Nephron (organoid): Measurements from ENCODE around the gene YWHAE.
A peak's percentile ranks its signal among the peaks of the same experiment; 100 is the strongest.
"Not testable (repeated sequence)": the region's sequence is repeated elsewhere in the genome, so short reads cannot be mapped to it uniquely, and the experiment has no call there.

Experiments
- H3K27ac Mint-ChIP-seq, 3 experiments: 2 replicates each; pipeline ENCODE4 v1.8.0; 2020; ENCODE audit warnings: mixed read lengths in 3 of 3, mild to moderate bottlenecking in 2 of 3, moderate library complexity in 1 of 3
- H3K27me3 Mint-ChIP-seq: 2 replicates; pipeline ENCODE4 v1.8.0; 2021; ENCODE audit warnings: low read depth, mild to moderate bottlenecking, moderate library complexity, mixed read lengths
- H3K36me3 Mint-ChIP-seq: 2 replicates; pipeline ENCODE4 v1.8.0; 2020; ENCODE audit warnings: low read depth, mixed read lengths
- H3K4me1 Mint-ChIP-seq: 2 replicates; pipeline ENCODE4 v1.8.0; 2020; ENCODE audit warnings: mixed read lengths
- H3K4me3 Mint-ChIP-seq, 3 experiments: 2 replicates each; pipeline ENCODE4 v1.8.0; 2020; ENCODE audit warnings: mild to moderate bottlenecking in 3 of 3, mixed read lengths in 3 of 3, moderate library complexity in 2 of 3
- H3K9me3 Mint-ChIP-seq: 2 replicates; pipeline ENCODE4 v1.8.0; 2020; ENCODE audit warnings: mixed read lengths
- TF ChIP-seq, protein P1 (sequence below), 3 experiments: fragments of 200-600 bp; sonication (generic); IDR thresholded peaks; one replicate each; pipeline ENCODE4 v1.5.0; 2021; ENCODE audit warnings: antibody characterized with exemption in 3 of 3; ENCODE audit not compliant: unreplicated experiment in 3 of 3

Gene YWHAE

DNA sequence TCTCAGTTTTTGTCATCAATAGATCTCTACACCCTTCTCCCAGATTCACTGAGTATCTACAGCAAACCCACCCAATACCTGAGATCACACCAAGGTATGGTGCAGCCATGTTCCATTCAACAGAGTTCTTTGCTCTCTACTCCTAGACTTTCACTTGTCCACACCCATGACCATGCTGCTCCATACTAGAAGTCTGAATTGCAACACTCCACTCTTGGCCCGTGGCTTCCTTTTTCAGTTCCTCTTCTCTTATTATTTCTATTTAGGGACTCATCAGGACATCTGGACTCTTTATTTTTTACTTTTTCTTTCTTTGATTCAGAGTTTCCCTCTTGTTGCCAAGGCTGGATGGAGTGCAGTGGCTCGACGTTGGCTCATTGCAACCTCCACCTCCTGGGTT is 37.1 kb downstream of the YWHAE start:
- TF ChIP-seq, protein P1, sequence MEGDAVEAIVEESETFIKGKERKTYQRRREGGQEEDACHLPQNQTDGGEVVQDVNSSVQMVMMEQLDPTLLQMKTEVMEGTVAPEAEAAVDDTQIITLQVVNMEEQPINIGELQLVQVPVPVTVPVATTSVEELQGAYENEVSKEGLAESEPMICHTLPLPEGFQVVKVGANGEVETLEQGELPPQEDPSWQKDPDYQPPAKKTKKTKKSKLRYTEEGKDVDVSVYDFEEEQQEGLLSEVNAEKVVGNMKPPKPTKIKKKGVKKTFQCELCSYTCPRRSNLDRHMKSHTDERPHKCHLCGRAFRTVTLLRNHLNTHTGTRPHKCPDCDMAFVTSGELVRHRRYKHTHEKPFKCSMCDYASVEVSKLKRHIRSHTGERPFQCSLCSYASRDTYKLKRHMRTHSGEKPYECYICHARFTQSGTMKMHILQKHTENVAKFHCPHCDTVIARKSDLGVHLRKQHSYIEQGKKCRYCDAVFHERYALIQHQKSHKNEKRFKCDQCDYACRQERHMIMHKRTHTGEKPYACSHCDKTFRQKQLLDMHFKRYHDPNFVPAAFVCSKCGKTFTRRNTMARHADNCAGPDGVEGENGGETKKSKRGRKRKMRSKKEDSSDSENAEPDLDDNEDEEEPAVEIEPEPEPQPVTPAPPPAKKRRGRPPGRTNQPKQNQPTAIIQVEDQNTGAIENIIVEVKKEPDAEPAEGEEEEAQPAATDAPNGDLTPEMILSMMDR (IDR thresholded peaks at IDR 0.05; ENCODE audit: unreplicated experiment in 3 of 3) = no peak
- Mint-ChIP-seq H3K36me3 (peaks cover 51% of the 10 kb centered on the region), H3K27me3 (no peaks in the 10 kb centered on the region), H3K9me3 (no peaks in the 10 kb centered on the region), H3K27ac (peak overlapping the region in 1 of 3 experiments; percentile 12), H3K4me1 (peaks cover 36% of the 10 kb centered on the region), H3K4me3 (no peak overlapping the region)

DNA sequence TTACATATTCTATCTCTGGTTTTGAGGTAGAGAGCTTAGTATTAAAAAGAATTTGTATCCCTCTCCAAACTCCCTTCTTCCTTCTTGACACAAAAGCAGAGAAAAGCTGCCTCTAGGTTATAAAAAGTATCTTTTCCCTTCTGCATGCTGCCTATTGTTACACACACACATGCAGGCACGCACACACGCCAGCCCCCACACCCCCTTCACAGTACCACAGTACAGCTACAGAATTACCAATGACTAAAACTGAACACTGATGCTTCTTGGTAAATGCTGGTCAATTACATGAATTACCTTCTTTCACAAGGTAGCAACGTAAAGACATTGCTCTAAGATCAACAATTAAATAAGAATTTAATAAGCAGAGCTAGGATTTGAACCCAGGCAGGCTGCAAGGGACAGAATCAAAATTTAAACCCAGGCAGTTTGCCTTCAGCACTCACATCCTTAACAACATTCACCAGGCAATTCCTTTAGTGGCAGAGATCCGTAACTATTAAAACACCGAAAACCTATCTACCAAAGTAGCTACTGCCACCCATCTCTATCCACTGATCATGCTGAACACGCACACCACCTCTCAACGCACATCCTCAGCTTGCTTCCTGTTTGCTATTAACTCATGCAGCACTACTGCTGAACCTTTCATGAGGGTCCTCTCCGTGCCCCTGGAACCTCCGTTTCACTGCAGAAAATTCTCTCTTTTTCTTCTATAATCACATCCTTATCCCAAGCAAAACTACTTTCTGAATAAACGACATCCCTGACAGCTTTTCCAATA is 37.8 kb downstream of the YWHAE start:
- Mint-ChIP-seq H3K36me3 (peaks cover 54% of the 10 kb centered on the region), H3K4me1 (peaks cover 32% of the 10 kb centered on the region), H3K27me3 (no peaks in the 10 kb centered on the region), H3K27ac (peak overlapping the region in 1 of 3 experiments; percentile 12), H3K9me3 (no peaks in the 10 kb centered on the region), H3K4me3 (no peak overlapping the region)
- TF ChIP-seq, protein P1 (IDR thresholded peaks at IDR 0.05; ENCODE audit: unreplicated experiment in 3 of 3) = no peak

DNA sequence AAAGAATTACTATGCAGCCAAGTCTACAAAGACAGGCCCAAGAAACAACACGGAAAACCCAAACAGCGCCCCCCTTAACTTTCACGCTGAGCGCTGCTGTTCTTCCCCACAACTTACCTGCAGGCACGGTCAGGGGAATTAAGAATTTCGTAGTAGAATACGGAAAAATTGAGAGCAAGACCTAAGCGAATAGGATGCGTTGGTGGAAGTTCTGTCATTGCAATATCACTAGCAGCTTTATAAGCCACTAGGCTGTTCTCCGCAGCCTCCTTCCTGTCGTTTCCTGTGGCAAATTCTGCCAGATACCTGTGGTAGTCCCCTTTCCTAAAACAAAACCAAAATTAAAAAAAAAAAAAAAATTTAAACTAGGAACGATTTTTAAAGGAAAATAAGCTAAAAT is 39.0 kb downstream of the YWHAE start:
- TF ChIP-seq, protein P1 (IDR thresholded peaks at IDR 0.05; ENCODE audit: unreplicated experiment in 3 of 3) = no peak
- H3K27me3 Mint-ChIP-seq = no peaks in the 10 kb centered on the region
- no peaks in the 10 kb centered on the region for H3K9me3 Mint-ChIP-seq
- H3K4me1 Mint-ChIP-seq = peaks cover 29% of the 10 kb centered on the region
- peaks cover 59% of the 10 kb centered on the region for H3K36me3 Mint-ChIP-seq
- no peak overlapping the region for H3K4me3 Mint-ChIP-seq
- H3K27ac Mint-ChIP-seq = no peak overlapping the region

DNA sequence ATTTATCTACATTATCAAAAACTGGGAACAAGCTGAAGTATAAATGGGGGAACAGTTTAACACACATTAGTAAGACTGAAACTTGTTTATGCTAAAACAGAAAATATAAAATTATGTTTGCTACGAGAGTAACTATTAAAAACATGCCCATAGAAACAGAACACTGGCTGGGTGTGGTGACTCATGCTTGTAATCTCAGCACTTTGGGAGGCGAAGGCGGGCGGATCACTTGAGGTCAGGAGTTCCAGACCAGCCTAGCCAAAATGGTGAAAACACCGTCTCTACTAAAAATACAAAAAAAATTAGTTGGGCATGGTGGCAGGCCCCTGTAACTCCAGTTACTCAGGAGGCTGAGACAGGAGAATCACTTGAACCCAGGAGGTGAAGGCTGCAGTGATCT is 39.7 kb downstream of the YWHAE start:
- H3K9me3 Mint-ChIP-seq, H3K4me3 Mint-ChIP-seq, H3K27ac Mint-ChIP-seq, H3K27me3 Mint-ChIP-seq: not testable (repeated sequence)
- peaks cover 64% of the 10 kb centered on the region for H3K36me3 Mint-ChIP-seq
- peaks cover 25% of the 10 kb centered on the region for H3K4me1 Mint-ChIP-seq

DNA sequence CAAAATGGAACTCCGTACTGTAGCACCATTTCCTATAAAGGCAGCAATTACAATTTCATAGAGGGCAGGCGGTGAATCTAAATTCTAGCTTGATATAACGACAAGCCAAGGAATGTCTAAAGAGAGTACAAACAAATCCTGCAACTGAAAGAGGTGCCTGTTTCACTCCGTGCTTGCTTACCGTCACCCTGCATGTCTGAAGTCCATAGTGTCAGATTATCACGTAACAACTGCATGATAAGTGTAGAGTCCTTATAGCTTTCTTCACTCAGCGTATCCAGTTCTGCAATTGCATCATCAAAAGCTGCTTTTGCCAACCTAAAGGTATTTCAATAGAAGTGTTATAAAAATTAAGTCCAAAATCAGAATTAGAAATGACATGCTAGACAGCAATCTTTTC is 46.0 kb downstream of the YWHAE start:
- no peaks in the 10 kb centered on the region for H3K9me3 Mint-ChIP-seq
- TF ChIP-seq, protein P1 (IDR thresholded peaks at IDR 0.05; ENCODE audit: unreplicated experiment in 3 of 3) = no peak
- no peak overlapping the region for H3K27ac Mint-ChIP-seq
- H3K4me3 Mint-ChIP-seq = no peak overlapping the region
- no peaks in the 10 kb centered on the region for H3K4me1 Mint-ChIP-seq
- H3K36me3 Mint-ChIP-seq = peaks cover 71% of the 10 kb centered on the region
- no peaks in the 10 kb centered on the region for H3K27me3 Mint-ChIP-seq

DNA sequence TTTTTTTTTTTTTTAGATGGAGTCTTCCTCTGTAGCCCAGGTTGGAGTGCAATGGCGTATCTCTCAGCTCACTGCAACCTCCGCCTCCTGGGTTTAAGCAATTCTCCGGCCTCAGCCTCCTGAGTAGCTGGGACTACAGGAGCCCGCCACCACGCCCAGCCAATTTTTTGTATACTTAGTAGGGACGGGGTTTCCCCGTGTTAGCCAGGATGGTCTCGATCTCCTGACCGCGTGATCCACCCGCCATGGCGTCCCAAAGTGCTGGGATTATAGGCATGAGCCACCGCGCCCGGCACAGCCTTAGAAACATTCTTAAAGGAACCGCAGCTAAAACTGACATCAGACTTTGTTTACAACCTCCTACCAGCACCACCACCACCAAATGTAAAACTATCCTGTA is 47.5 kb downstream of the YWHAE start:
- not testable (repeated sequence) for H3K9me3 Mint-ChIP-seq, H3K4me1 Mint-ChIP-seq, H3K27me3 Mint-ChIP-seq, H3K4me3 Mint-ChIP-seq
- H3K27ac Mint-ChIP-seq = peak overlapping the region in 1 of 3 experiments; percentile 14
- peaks cover 77% of the 10 kb centered on the region for H3K36me3 Mint-ChIP-seq

DNA sequence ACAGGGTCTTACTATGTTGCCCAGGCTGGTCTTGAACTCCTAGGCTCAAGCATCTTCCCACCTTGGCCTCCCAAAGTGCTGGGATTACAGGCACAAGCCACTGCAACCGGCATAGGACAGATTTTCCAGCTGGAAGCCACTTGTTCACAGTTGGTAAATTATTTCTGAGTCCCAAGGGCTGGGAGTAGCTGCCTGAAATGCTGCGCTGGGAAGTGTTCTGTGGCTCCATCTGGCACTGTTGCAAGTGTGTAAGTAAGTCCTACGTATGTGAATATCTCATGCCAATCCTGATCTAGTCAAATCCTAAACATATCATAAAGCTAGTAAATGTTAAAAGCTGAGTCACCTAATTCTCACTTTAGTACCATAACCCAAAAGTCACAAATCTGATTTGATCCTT is 48.1 kb downstream of the YWHAE start:
- TF ChIP-seq, protein P1 (IDR thresholded peaks at IDR 0.05; ENCODE audit: unreplicated experiment in 3 of 3) = no peak
- H3K4me3 Mint-ChIP-seq = no peak overlapping the region
- H3K4me1 Mint-ChIP-seq = peaks cover 7% of the 10 kb centered on the region
- H3K9me3 Mint-ChIP-seq = no peaks in the 10 kb centered on the region
- peak overlapping the region in 1 of 3 experiments; percentile 56 for H3K27ac Mint-ChIP-seq
- H3K36me3 Mint-ChIP-seq = peaks cover 77% of the 10 kb centered on the region
- H3K27me3 Mint-ChIP-seq = no peaks in the 10 kb centered on the region
